ENCODE measurements around the gene CACNA1S.

CACNA1S gene

DNA sequence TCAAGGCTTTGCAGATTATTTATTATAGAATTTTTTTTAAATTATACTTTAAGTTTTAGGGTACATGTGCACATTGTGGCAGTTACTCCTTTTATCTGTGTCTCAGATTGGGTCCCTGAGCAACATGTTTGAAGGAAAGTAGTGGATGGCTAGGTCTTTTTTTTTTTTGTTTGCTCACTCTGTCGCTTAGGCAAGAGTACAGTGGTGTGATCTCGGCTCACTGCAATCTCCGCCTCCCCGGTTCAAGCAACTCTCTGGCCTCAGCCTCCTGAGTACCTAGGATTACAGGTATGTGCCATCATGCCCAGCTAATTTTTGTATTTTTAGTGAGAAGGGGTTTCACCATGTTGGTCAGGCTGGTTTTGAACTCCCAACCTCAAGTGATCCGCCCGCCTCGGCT, 49.1 kb downstream of the CACNA1S start:
- no peak for DNase-seq (ENCODE audit: low read depth in 2 of 2)

GRCh38 chr1:201062511-201063091, 49.6 kb downstream of the CACNA1S start:
- no peak for DNase-seq (ENCODE audit: low read depth in 2 of 2)

DNA sequence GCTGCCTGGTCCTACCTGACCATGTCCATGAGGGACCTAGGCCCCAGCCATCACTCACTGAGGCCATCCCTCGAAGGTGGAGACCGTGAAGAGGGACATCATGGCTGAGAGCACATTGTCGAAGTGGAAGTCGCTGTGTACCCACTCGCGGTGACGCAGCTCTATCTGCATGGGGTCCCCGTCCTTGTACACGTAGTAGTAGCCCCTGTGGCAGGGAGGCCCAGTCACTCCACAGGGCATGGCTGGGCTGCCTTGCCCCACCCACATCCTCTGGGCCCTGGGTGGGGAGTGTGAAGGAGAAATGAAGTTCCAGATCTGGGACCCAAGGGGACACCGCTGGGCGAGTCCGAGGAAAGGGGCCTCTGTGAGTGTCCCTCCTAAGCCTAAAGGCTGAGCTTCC, 50.3 kb downstream of the CACNA1S start:
- DNase-seq (ENCODE audit: low read depth in 2 of 2) = no peak

DNA sequence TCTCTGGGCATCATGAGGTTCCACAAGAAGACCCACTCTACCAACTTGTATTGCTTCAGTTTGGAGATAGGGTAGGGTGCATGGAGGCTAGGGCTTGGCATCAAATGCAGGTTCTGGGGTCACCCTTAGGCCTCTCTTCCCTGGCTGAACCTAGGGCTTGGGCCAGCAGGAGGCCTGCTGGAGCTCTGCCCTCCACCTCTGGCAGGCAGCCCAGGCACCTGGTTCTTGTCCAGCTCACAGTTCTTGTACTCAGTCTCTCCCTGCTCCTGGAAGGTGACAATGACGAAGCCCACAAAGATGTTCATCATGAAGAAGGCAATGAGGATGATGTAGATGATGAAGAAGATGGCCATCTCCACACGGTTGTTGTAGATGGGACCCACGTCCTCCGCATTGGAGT, 51.2 kb downstream of the CACNA1S start:
- no peak for DNase-seq (ENCODE audit: low read depth in 2 of 2)

DNA sequence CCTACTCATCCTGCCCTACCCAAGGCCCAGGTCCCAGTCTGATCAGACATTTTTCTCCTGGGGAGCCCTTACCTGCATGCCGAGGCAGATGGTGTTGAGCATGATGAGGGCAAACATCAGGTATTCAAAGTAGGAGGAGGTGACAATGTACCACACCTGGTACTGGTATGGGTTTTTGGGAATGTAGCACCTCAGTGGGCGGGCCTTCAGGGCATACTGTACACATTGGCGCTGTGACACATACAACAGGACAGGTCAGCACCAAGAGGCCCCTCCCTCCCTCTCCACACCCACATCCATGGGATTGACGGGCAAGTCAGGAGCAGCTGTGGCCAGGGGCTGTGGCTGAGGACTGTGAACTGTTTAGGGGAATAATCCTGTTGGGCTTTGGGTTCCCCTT, 51.6 kb downstream of the CACNA1S start:
- no peak for DNase-seq (ENCODE audit: low read depth in 2 of 2)

GRCh38 chr1:201059871-201060555, 52.2 kb downstream of the CACNA1S start:
- DNase-seq (ENCODE audit: low read depth in 2 of 2) = no peak

- DNase-seq (ENCODE audit: low read depth in 2 of 2) = no peak
These were observed 52.8 kb downstream of the CACNA1S start for GRCh38 chr1:201059401-201059800.

- no peak for DNase-seq (ENCODE audit: low read depth in 2 of 2)
These were observed 58.1 kb downstream of the CACNA1S start for GRCh38 chr1:201054091-201054543.

DNA sequence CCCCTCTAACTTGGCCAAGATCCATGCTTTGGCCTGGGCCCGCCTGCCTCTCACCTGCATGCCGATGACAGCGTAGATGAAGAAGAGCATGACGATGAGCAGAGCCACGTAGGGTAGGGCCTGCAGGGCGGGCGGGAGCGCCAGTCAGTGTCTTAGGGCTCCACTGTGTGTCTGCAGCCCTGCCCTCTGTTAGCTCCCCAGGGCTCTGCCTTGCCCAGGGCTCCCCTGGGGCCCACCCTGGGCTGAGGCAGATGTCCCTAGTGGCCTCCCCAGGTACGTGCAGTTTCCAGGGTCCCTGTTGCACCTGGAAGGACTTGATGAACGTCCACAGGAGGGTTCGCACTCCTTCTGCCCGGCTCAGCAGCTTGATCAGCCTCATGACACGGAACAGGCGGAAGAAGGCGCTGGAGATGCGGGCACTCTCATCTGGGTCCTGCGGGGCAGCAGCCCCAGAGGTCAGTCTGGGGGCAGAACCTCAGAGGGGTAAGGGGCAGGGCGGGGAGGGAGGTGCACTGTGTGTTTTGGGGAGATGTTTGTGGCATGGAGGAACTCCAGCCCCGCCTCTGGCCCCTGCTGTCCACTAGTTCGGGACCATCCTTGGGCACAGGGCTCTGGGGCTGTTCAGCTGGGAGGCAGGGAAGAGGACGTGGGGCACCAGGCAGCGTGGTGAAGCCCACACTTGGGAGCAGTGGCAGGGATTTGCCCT, 58.9 kb downstream of the CACNA1S start:
- no peak for DNase-seq (ENCODE audit: low read depth in 2 of 2)

GRCh38 chr1:201051399-201051798, 60.8 kb downstream of the CACNA1S start:
- DNase-seq (ENCODE audit: low read depth in 2 of 2) = no peak

GRCh38 chr1:201050515-201051277, 61.5 kb downstream of the CACNA1S start:
- no peak for DNase-seq (ENCODE audit: low read depth in 2 of 2)

GRCh38 chr1:201049248-201049831, 62.9 kb downstream of the CACNA1S start:
- no peak for DNase-seq (ENCODE audit: low read depth in 2 of 2)

- DNase-seq (ENCODE audit: low read depth in 2 of 2) = no peak
These were observed 63.7 kb downstream of the CACNA1S start for GRCh38 chr1:201048521-201048920.

DNA sequence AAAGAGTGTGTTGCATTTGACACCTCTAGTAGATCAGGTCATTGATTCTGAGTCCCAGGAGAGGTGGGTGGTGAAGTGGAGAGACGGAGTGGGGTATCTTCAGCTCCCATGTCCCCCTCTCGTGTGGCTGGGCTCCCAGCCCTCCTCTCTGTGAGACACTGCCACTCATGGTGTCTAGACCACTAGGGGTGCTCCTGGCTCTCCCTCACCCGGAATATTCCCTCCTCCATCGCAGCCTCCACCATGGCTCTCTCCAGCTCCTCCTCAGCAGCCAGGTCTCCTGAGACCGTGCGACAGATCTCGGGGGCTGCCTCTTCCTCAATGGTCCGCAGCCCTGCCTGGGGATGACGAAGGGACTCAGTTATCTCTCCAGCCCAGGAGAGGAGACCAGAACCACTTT, 68.1 kb downstream of the CACNA1S start:
- no peak for DNase-seq (ENCODE audit: low read depth in 2 of 2)

DNA sequence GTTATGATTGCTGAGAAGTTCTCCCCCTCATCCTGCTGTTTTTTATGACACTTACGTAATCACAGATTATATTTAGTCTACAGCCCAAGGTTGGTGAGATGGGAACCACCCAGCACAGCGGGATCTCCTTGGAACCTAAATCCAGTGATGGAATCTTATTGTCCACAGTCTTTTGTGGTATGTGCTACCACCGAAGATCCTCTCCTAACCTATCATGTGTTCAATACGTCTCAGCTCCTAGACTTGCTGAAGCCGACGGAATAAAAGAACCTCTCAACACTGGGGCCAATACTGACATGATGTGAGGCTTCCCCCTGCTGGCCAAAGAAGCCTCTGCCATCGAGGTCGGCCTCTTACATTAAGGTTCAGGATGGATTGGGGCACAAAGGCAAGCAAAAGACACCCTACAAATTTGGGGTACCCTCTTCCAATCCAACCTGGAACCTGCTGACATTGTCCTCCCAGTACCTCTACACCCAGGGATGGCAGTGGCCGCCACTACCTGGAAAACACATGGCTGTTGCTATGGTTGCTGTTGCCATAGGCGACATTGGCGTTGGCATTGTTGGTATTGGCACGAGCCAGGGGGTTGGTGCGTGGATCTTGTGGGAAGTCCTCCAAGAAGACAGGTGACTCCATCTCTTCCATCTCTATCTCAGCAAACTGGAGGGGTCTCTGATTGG, 69.3 kb downstream of the CACNA1S start:
- DNase-seq (ENCODE audit: low read depth in 2 of 2) = peak; percentile 33 to 35

DNA sequence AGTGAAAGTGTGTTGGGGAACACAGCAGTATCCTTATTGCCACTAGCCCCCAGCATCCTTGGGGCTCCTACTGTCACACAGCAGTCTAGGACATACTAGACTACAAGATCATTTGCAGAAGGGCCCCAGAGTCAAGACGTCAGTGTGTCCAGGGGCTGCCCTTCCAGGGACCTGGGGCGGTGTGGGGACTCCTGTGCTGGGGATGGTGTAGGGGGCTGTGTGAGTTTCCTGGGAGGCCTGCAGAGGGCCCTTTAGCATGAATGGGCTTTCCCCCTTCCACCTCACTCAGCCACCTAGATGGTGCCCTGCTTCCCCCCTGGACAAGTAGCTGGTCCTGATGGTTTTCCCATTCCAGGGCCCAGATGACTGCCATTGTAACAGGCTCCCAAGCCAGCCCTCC, 71.2 kb downstream of the CACNA1S start:
- DNase-seq (ENCODE audit: low read depth in 2 of 2) = no peak

GRCh38 chr1:201039876-201040275, 72.3 kb downstream of the CACNA1S start:
- no peak for DNase-seq (ENCODE audit: low read depth in 2 of 2)

- no peak for DNase-seq (ENCODE audit: low read depth in 2 of 2)
These were observed 72.8 kb downstream of the CACNA1S start for GRCh38 chr1:201039418-201039817.

- DNase-seq (ENCODE audit: low read depth in 2 of 2) = no peak
These were observed 73.9 kb downstream of the CACNA1S start for GRCh38 chr1:201038186-201038876.

DNA sequence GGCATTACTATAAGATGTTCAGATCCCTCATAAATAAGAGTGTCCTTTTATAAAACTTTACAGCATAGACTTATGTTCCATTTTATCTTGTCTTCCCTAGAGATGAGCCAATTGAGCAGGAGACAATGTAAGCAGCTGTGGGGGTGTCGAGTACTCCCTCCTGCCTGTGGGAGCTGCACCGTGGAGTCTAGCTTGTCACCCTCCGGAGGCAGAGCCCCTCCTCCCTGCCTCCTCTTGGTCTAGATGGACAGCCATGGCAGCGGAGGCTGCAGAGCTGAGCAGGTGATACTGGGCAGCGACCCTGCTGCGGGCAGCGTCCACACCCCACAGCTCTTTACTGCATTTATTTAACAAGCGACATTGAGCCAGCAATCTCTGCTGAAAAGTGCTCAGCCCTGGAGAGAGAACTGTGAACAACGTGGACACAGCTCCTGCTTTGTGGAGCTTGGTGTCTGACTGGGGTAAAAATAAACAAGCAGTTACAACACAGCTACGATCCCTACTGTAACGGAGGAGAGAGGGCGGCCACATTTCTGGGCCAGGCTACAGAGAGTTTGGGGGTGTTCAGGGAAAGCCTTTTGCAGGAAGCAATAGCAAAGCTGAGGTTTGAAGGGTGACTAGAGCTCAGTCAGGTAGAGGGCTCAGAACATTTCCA, 75.9 kb downstream of the CACNA1S start:
- DNase-seq (ENCODE audit: low read depth in 2 of 2) = no peak

All from stimulated activated CD8-positive, alpha-beta memory T cell treated with anti-CD3 and anti-CD28 coated beads, Interleukin-2, amount 100 ng/mL, for 1 hour (primary cell).